Cardiac fibroblast (primary cell): ENCODE measurements around the gene RHD.
"Not testable (repeated sequence)": the region's sequence is repeated elsewhere in the genome, so short reads cannot be mapped to it uniquely, and the experiment has no call there.

Experiments
- DNase-seq, 2 donors: peaks; one replicate each; pipeline versions ENCODE4 v3.0.0 to v3.0.0-alpha.2; 2010; ENCODE audit warnings: low read depth in 2 of 2
- H3K4me3 ChIP-seq, 2 donors: replicated peaks in 1 of 2; 1 replicate in 1 of 2; 2 replicates in 1 of 2; pipeline ENCODE4 v1.5.1; 2011; ENCODE audit warnings: low read depth in 2 of 2, low read length in 2 of 2, mild to moderate bottlenecking in 2 of 2, moderate library complexity in 1 of 2
- TF ChIP-seq, protein P1 (sequence below): IDR thresholded peaks from one replicate; pipeline ENCODE4 v1.5.1; 2011; ENCODE audit warnings: low read depth, mild to moderate bottlenecking, low read length, inconsistent platforms

Gene RHD

DNA sequence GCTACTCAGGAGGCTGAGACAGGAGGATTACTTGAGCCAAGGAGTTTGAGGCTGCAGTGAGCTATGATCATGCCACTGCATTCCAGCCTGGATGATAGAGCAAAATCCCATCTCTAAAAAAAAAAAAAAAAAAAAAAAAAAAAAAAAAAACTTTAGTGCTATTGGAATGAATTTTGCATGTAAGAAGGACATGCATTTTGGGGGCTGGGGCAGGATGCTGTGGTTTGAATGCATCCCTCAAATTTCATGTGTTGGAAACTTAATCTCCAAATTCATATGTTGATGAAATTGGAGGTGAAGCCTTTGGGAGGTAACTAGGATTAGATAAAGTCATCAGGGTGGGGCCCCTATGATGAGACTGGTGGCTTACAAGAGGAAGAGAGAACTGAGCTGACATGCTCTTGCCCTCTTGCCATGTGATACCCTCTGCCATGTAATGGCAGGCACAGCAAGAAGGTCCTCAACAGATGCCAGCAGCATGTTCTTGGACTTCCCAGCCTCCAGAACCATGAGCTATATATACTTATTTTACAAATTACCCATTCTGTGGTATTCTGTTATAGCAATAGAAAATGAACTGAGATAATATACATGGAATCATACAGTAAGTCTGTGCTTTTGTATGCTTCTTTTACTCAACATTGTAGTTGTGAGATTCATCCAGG lies 40.6 kb downstream of the RHD start:
- H3K4me3 ChIP-seq, DNase-seq: not testable (repeated sequence)

DNA sequence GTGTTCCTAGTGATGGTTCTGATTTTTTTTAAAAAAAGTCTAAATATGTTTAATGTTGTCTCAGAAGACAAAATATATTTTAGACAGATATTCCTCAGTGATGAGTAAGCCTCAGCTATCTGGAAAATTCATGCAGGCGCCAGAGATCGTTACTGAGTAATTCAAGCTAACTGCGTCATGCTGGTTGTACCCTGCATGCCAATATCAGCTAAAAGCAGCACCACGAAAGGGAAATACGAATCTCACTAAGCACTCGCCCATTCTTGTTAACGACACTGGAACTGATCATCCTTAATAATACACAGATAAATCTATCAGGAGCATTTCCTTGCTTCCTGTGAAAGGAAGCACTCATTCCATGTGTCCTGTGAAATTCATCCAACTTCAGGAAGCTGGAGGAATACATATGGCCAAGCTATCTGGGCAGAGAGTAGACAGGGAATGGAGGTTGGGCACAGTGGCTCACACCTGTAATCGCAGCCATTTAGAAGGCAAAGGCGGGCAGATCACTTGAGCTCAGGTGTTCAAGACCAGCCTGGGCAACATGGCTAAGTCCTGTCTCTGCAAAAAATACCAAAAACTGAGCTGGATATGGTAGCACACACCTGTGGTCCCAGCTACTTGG lies 48.1 kb downstream of the RHD start:
- peak; percentile 88 to 96 for DNase-seq
- not testable (repeated sequence) for H3K4me3 ChIP-seq

DNA sequence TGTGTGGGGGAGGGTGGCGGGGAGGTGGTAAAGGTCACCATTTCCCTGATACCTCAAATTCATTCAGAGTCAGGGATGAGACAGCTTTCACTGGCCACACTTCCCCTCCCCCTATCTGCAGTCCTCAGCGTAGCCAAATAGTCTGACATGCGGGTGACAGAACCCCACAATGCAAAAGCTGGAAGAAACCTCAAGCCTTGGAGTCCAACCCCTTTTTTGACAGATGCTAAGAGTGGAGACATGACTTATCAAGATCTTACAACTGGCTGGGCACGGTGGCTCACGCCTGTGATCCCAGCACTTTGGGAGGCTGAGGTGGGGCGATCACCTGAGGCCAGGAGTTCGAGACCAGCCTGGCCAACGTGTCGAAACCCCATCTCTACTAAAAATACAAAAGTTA lies 49.8 kb downstream of the RHD start:
- not testable (repeated sequence) for H3K4me3 ChIP-seq, DNase-seq

DNA sequence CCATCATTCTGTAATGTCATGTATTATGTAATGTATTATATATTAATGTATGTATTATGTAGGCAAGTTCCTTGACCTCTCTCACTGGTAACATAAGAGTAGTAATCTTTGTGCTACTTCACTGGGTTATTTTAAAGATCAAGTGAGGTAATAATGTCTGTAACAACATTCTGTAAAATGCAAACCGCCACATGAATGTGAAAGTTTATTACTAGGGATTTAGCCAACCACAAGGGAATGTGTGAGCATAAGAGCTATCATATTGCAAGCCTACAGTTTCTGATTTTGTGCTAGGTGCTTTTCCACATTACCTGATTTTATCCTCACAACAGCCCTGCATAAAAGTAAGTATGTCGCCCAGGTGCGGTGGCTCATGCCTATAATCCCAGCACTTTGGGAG lies 52.1 kb downstream of the RHD start:
- H3K4me3 ChIP-seq, DNase-seq: not testable (repeated sequence)

DNA sequence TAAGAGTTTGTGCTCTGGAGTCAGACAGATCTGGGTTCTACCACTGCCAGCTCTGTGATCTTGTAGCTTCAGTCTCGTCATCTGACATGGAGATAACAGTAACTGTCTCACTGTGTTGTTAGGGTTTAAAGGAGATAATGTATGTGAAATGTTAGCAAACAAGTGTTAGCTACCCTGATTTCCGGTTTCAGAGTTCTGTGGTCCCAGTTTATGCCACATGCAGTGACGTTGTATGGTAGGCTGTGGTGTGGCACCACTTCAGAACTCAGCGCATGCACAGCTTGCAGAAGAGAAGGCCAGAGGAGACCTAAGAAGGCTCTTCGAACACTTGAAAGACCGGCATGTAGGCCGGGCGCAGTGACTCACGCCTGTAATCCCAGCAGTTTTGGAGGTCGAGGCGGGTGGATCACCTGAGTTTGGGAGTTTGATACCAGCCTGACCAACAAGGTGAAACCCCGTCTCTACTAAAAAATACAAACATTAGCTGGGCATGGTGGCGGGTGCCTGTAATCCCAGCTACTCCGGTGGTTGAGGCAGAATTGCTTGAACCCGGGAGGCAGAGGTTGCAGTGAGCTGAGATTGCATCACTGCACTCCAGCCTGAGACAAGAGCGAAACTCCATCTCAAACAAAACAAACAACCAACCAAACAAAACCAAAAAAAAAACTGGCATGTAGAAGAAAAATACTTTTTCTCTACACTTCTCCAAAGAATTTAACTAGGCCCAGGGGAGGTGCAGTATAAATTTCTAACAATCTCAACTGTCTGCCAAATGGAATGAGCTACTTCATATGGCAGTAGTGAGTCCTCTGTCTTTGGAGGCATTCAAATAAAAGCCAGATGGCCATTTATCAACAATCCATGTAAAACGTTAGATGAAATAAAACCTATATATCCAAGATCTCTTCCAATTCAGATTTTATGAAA lies 55.8 kb downstream of the RHD start:
- H3K4me3 ChIP-seq, DNase-seq: not testable (repeated sequence)

DNA sequence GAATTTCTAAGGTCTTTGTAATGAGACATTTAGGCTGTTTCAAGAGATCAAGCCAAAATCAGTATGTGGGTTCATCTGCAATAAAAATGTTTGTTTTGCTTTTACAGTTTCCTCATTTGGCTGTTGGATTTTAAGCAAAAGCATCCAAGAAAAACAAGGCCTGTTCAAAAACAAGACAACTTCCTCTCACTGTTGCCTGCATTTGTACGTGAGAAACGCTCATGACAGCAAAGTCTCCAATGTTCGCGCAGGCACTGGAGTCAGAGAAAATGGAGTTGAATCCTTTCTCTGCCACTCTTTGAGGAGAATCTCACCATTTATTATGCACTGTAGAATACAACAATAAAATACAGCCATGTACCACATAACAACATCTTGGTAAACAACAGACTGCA lies 56.5 kb downstream of the RHD start:
- not testable (repeated sequence) for H3K4me3 ChIP-seq, DNase-seq

DNA sequence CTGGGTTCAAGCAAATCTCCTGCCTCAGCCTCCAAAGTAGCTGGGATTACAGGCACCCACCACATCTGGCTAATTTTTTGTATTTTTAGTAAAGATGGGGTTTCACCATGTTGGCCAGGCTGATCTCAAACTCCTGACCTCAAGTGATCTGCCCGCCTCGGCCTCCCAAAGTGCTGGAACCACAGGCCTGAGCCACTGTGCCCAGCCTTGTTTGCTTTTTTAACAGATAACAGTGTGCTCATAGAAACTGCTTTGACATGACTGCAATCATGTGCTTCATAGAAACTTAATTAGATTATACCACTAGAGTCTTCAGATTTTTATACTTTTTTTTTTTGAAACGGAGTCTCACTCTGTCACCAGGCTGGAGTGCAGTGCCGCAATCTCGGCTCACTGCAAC lies 57.0 kb downstream of the RHD start:
- H3K4me3 ChIP-seq: not testable (repeated sequence)
- peak in 1 of 2 donors; percentile 34 for DNase-seq

DNA sequence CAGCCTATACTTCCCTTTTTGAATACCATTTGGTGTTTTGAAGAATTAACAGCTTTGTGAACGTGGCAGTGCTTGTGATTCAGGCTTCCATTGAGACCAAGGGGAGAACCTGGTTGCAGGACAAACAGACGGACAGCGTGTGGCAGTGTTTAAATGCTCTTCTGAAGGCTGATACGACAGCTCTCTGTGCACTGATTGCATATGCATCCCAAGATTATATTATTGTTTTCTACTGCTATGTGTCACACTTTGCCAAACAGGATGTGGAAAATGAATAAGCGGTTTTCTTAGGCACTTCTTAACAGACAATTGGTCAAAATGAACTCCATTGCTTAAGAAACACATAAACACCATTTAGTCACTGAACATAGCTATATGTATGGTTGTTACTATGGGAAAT lies 57.6 kb downstream of the RHD start:
- not testable (repeated sequence) for H3K4me3 ChIP-seq
- peak; percentile 77 to 78 for DNase-seq

DNA sequence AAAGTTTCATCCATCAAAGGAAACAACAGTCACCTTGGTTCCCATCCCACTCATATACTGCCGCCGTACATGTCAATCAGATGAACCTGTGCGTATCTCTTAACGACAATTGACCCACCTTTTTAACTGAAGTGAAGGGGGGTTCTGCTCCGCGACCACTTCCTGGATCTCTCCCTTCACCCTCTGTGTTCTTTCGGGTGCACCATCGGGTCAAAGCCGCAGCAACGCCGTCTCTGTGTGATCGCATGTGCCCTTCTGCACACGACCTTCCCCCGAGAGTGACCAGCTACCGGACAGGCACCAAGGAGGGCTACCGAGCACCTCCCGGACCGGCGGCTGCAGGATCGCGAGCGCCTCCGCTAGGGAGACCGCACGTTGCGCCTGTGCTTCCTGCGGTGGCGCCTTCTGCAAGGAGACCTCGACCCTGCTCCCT lies 64.6 kb downstream of the RHD start:
- not testable (repeated sequence) for DNase-seq

DNA sequence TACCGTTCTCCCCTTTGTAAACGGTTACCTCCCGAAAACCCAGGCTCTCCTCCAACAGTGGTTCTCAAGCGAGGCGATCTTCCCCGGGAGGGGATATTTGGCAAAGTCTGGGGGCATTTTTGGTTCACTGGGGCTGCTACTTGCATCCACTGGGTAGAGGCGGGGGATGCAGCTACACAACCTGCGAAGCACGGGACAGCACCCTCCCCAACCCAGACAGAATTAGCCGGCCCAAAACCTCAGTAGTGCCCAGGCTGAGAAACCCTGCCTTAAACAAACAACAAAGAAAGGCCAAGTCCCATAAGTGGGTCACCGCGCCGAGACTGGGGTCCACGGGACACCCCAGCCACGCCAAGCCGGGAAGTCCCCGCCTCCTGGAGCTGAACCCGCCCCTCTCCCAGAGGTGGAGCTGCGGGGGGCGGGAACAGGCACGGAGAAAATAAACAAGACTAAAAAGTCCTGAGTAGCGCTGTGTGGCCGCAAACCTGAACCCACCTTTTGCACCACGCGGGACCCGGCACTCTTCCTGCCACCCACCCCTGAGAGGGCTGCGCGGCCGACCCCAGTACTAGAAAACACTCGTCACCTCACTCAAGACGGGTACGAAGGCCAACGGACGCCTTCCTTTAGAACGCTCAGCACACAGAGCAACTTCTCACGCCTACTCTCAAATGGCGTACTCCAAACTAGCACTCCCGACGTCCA lies 65.3 kb downstream of the RHD start:
- DNase-seq: not testable (repeated sequence)
- peak overlapping the region; percentile 62 to 97 for H3K4me3 ChIP-seq

More for the DNA sequence above, 64.6 kb downstream of the RHD start:
- H3K4me3 ChIP-seq: peak overlapping the region; percentile 60 to 62

DNA sequence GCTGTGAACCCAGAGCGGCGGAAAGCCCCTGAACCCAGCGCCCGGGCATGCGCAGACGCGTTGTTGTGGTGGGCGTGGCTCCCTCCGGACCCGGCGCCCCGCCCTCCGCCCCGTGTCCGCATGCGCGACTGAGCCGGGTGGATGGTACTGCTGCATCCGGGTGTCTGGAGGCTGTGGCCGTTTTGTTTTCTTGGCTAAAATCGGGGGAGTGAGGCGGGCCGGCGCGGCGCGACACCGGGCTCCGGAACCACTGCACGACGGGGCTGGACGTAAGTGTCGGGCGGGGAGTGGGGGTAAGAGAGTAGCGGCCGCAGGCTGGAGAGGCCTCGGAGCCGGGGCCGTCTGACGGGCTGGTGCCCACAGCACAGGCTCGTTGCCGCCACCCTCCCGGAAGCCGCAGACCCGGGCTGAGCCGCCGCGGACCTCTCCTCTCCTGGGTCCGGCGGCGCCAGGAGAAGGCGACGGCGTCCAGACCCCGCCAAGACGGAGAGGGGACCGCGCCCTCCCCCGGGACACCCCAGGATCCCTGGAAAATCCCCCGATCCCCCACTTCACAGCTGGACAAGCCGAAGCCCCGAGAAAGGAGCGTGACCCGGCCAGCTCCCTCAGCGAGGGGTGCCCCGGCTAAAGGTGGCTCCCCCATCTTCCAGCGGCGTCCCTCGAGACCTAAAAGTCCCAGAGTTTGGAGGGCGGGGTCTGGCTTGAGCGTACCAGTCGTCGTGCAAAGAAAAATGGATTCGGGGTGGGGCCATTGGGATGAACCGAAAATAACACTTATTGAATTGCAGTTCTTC lies 66.1 kb downstream of the RHD start, which contains the start of gene TMEM50A:
Gene TMEM50A, plus strand, starts transcription at position 147 of the 794 bp plus-strand sequence. CDS start 2,153 bp downstream, outside the sequence.
- TF ChIP-seq, protein P1, sequence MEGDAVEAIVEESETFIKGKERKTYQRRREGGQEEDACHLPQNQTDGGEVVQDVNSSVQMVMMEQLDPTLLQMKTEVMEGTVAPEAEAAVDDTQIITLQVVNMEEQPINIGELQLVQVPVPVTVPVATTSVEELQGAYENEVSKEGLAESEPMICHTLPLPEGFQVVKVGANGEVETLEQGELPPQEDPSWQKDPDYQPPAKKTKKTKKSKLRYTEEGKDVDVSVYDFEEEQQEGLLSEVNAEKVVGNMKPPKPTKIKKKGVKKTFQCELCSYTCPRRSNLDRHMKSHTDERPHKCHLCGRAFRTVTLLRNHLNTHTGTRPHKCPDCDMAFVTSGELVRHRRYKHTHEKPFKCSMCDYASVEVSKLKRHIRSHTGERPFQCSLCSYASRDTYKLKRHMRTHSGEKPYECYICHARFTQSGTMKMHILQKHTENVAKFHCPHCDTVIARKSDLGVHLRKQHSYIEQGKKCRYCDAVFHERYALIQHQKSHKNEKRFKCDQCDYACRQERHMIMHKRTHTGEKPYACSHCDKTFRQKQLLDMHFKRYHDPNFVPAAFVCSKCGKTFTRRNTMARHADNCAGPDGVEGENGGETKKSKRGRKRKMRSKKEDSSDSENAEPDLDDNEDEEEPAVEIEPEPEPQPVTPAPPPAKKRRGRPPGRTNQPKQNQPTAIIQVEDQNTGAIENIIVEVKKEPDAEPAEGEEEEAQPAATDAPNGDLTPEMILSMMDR: no peak
- H3K4me3 ChIP-seq: peak within 1 kb of the TSS; percentile 95 to 97
- DNase-seq: peak; percentile 88 to 91
